Activated T-helper 17 cell treated with anti-CD3 and anti-CD28 coated beads, Interleukin-2, amount 50 U/mL, for 72 hours (primary cell): Measurements from ENCODE around the gene HBG2. TPM values are rescaled to one million over a fixed set of nuclear protein-coding genes. Genes with fewer than 3 reads are reported as not detected.
"Not testable (repeated sequence)": the region's sequence is repeated elsewhere in the genome, so short reads cannot be mapped to it uniquely, and the experiment has no call there.

ENCODE experiments used
- ATAC-seq: fragments of 150-1000 bp; cut with Tn5 transposase; replicated peaks from 2 replicates; pipeline ENCODE4 v1.10.0; 2021; ENCODE audit warnings: mild to moderate bottlenecking, moderate library complexity
- H3K27ac Mint-ChIP-seq: one replicate; pipeline ENCODE4 v1.8.0; 2022; ENCODE audit warnings: mixed read lengths
- H3K27me3 Mint-ChIP-seq: one replicate; pipeline ENCODE4 v1.8.0; 2022; ENCODE audit warnings: mixed read lengths
- H3K36me3 Mint-ChIP-seq: one replicate; pipeline ENCODE4 v1.8.0; 2022; ENCODE audit warnings: low read depth, mild to moderate bottlenecking, mixed read lengths
- H3K4me1 Mint-ChIP-seq: one replicate; pipeline ENCODE4 v1.8.0; 2022; ENCODE audit warnings: mixed read lengths
- H3K4me3 Mint-ChIP-seq: one replicate; pipeline ENCODE4 v1.8.0; 2022; ENCODE audit warnings: mild to moderate bottlenecking, mixed read lengths
- H3K9me3 Mint-ChIP-seq: one replicate; pipeline ENCODE4 v1.8.0; 2022; ENCODE audit warnings: mixed read lengths
- total RNA-seq, 2 donors: library from RNA; stranded (reverse); gene quantifications; one replicate each; pipeline ENCODE4 v1.2.3, GENCODE V29; 2022

Gene HBG2
- total RNA-seq, 2 donors from 2014 or later: not detected

DNA sequence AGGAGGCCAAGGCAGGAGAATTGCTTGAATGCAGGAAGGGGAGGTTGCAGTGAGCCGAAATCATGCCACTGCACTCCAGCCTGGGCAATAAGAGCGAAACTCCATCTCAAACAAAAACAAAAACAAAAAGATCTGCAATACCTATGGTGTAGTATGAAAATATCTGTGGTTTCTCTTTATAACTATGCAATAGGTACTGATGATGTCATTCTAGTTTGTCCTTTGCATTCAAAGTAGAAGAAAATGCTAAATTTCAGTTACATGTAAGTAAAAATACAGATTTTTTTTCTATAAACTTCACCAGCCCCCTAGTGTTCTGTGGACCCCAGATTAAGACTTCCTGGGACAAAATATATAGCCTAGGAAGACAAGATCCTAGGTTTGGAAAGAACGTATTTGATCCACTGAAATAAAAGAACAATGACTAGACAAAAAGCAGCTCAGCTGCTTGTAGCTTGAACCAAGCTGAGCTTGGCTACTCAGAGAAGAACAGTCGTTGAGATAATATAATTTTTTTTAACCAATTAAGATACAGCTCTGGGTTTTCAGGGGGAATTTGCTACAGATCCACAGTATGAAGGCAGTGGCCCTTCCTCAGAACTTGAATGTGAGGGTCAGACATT lies 17.9 kb upstream of the HBG2 start:
- no peak overlapping the region for H3K27ac Mint-ChIP-seq

DNA sequence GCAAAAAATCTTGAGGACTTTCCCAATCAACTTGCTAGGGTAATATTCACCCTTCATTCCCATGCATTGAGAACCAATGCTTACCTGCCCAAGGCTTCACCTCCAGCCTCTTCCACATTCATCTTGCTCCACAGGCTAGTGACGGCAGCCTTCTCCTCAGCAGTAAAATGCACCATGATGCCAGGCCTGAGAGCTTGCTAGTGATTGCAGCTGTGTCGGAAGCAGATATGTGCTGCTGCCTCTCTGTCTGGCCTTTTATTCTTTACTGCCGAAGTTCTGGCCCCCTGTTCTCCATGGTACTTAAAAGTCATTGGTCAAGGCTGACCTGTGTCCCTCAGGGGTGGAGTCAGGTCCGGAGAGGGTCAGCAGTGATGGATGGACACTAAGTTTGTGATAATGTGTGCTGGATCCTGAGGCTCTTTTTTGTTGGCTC lies 15.2 kb upstream of the HBG2 start, which contains the start of gene HBE1:
Gene HBE1 (minus strand): TSS at position 231 of the 433 bp plus-strand sequence. CDS start 55 bp downstream, at position 176.
- H3K36me3 Mint-ChIP-seq: no peaks in the 10 kb centered on the region
- no peak within 1 kb of the TSS for H3K4me3 Mint-ChIP-seq
- no peak for ATAC-seq
- H3K9me3 Mint-ChIP-seq: no peaks in the 10 kb centered on the region
- no peak within 1 kb of the TSS for H3K27ac Mint-ChIP-seq
- peaks cover 3% of the 10 kb centered on the region for H3K27me3 Mint-ChIP-seq
- H3K4me1 Mint-ChIP-seq: no peaks in the 10 kb centered on the region

More for the DNA sequence above, 17.9 kb upstream of the HBG2 start:
- Mint-ChIP-seq H3K4me1 (no peaks in the 10 kb centered on the region), H3K36me3 (no peaks in the 10 kb centered on the region), H3K27me3 (peaks cover 3% of the 10 kb centered on the region), H3K4me3 (no peak overlapping the region), H3K9me3 (no peaks in the 10 kb centered on the region)
- ATAC-seq: no peak

- Mint-ChIP-seq H3K4me1 (no peaks in the 10 kb centered on the region), H3K4me3 (no peak overlapping the region), H3K9me3 (no peaks in the 10 kb centered on the region), H3K36me3 (no peaks in the 10 kb centered on the region), H3K27me3 (peaks cover 3% of the 10 kb centered on the region), H3K27ac (no peak overlapping the region)
- no peak for ATAC-seq
Measured at GRCh38 chr11:5267033-5267563, 12.5 kb upstream of the HBG2 start.

DNA sequence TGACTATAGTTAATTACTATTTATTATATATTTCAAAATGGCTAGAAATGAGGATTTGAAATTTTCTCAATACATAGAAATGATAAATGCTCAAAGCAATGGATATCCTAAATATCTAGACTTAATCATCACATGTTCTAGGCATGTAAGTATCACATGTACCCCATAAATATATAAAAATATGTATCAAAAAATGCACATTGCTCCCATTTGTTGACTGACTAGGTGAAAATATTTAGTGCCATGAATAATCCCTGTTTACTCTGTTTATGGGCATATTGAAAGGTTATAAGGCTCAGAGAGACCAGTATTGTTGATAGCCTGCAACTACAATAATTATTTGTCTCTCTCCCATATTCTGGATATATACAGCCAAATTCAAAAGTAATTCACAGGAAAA lies 12.0 kb upstream of the HBG2 start:
- Mint-ChIP-seq H3K4me3 (no peak overlapping the region), H3K9me3 (no peaks in the 10 kb centered on the region), H3K4me1 (no peaks in the 10 kb centered on the region), H3K27me3 (peaks cover 3% of the 10 kb centered on the region), H3K27ac (no peak overlapping the region), H3K36me3 (no peaks in the 10 kb centered on the region)
- no peak for ATAC-seq

DNA sequence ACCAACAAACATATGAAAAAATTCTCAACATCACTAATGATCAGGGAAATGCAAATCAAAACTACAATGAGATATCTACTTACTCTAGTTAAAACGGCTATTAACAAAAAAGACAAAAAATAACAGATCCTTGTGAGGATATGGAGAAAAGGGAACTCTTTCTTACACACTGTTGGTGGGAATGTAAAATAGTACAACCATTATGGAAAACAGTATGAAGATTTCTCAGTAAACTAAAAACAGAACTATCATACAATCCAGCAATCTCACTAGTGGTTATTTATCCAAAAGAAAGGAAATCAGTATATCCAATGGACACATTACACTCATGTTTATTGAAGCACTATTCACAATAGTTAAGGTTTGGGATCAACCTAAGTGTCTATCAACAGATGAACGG lies 11.3 kb upstream of the HBG2 start:
- no peak for ATAC-seq

GRCh38 chr11:5258543-5259262 lies 4.1 kb upstream of the HBG2 start:
- Mint-ChIP-seq H3K36me3 (no peaks in the 10 kb centered on the region), H3K27ac (no peak overlapping the region), H3K4me3 (no peak overlapping the region), H3K9me3 (no peaks in the 10 kb centered on the region), H3K4me1 (no peaks in the 10 kb centered on the region), H3K27me3 (peaks cover 7% of the 10 kb centered on the region)
- no peak for ATAC-seq

More for the DNA sequence above, 11.3 kb upstream of the HBG2 start:
- Mint-ChIP-seq H3K9me3 (no peaks in the 10 kb centered on the region), H3K36me3 (no peaks in the 10 kb centered on the region), H3K4me3 (no peak overlapping the region), H3K27ac (no peak overlapping the region), H3K27me3 (peaks cover 3% of the 10 kb centered on the region), H3K4me1 (no peaks in the 10 kb centered on the region)

DNA sequence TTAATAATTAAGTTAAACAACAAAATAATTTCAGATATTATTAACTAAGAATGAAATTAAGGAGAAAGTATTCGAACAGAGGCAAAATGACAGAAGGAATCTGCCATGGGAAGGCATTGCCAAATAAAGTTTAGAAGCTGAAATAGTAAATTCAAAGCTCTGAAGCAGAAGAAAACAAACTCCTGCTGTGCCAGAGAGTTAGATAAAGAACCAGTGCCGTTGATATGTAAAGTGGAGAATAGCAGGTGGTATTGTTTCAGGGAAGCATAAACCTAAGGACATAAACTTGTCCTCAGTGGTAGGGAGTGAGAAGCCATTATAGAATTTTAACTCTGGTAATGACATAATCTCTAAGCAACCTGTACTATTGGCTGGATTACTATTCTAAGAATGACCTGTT lies 2.7 kb upstream of the HBG2 start:
- Mint-ChIP-seq H3K27ac (no peak overlapping the region), H3K9me3 (no peaks in the 10 kb centered on the region), H3K4me1 (no peaks in the 10 kb centered on the region), H3K4me3 (no peak overlapping the region), H3K36me3 (no peaks in the 10 kb centered on the region), H3K27me3 (peaks cover 10% of the 10 kb centered on the region)
- ATAC-seq: no peak

DNA sequence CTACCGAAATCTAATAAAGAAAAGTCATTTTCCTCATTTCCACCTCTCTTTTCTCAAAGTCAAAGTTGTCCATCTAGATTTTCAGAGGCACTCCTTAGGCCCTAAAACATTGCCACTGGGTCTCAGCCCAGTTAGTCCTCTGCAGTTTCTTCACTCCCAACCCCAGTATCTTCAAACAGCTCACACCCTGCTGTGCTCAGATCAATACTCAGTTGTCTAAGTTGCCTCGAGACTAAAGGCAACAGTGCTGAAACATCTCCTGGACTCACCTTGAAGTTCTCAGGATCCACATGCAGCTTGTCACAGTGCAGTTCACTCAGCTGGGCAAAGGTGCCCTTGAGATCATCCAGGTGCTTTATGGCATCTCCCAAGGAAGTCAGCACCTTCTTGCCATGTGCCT lies 558 bp downstream of the HBG2 start:
- not testable (repeated sequence) for H3K9me3 Mint-ChIP-seq

DNA sequence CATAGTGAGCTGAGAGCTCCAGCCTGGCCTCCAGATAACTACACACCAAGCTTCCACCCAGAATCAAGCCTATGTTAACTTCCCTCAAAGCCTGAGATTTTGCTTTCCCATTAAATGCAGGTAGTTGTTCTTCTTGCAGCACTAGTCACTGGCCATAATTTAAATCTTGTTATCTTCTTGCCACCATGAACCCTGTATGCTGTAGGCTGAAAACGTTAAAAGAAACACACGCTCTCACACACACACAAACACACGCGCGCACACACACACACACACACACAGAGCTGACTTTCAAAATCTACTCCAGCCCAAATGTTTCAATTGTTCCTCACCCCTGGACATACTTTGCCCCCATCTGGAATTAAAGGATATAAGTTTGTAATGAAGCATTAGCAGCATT lies 1.1 kb downstream of the HBG2 start:
- H3K9me3 Mint-ChIP-seq, H3K4me3 Mint-ChIP-seq, H3K27ac Mint-ChIP-seq, ATAC-seq, H3K4me1 Mint-ChIP-seq, H3K36me3 Mint-ChIP-seq: not testable (repeated sequence)
- H3K27me3 Mint-ChIP-seq: peaks cover 16% of the 10 kb centered on the region

More for the DNA sequence above, 558 bp downstream of the HBG2 start:
- not testable (repeated sequence) for H3K27ac Mint-ChIP-seq, H3K4me3 Mint-ChIP-seq, H3K4me1 Mint-ChIP-seq, H3K36me3 Mint-ChIP-seq, ATAC-seq
- H3K27me3 Mint-ChIP-seq: peaks cover 16% of the 10 kb centered on the region

DNA sequence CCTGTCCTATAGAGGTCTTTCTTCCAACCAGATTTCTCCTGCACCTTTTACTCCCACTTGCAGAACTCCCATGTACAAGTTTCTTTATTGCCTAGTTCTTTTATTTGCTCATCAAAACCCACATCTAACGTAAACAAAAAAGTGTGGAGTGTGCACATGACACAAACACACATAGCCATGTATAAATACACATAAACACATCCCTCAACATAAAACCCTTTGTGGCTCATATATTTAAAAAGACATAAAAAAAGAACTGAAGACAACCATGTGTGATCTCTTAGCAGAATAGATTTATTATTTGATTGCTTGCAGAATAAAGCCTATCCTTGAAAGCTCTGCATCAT lies 1.7 kb downstream of the HBG2 start:
- Mint-ChIP-seq H3K4me1 (no peaks in the 10 kb centered on the region), H3K9me3 (no peaks in the 10 kb centered on the region), H3K36me3 (no peaks in the 10 kb centered on the region), H3K27ac (no peak overlapping the region), H3K4me3 (no peak overlapping the region), H3K27me3 (peaks cover 16% of the 10 kb centered on the region)
- ATAC-seq: no peak

GRCh38 chr11:5252192-5252918 lies 2.2 kb downstream of the HBG2 start:
- peaks cover 13% of the 10 kb centered on the region for H3K27me3 Mint-ChIP-seq
- H3K36me3 Mint-ChIP-seq: no peaks in the 10 kb centered on the region
- no peak for ATAC-seq
- no peaks in the 10 kb centered on the region for H3K9me3 Mint-ChIP-seq
- H3K4me3 Mint-ChIP-seq: no peak overlapping the region
- H3K27ac Mint-ChIP-seq: no peak overlapping the region
- H3K4me1 Mint-ChIP-seq: no peaks in the 10 kb centered on the region

GRCh38 chr11:5251746-5252145 lies 2.8 kb downstream of the HBG2 start:
- no peaks in the 10 kb centered on the region for H3K9me3 Mint-ChIP-seq
- ATAC-seq: no peak
- H3K4me3 Mint-ChIP-seq: no peak overlapping the region
- H3K36me3 Mint-ChIP-seq: no peaks in the 10 kb centered on the region
- no peak overlapping the region for H3K27ac Mint-ChIP-seq
- peaks cover 13% of the 10 kb centered on the region for H3K27me3 Mint-ChIP-seq
- no peaks in the 10 kb centered on the region for H3K4me1 Mint-ChIP-seq

- H3K27me3 Mint-ChIP-seq: peaks cover 10% of the 10 kb centered on the region
- H3K36me3 Mint-ChIP-seq: no peaks in the 10 kb centered on the region
- no peaks in the 10 kb centered on the region for H3K4me1 Mint-ChIP-seq
- no peak overlapping the region for H3K27ac Mint-ChIP-seq
- ATAC-seq: no peak
- H3K4me3 Mint-ChIP-seq: no peak overlapping the region
- H3K9me3 Mint-ChIP-seq: no peaks in the 10 kb centered on the region
Measured at GRCh38 chr11:5250543-5251204, 3.9 kb downstream of the HBG2 start.

GRCh38 chr11:5249807-5250396 lies 4.7 kb downstream of the HBG2 start, which contains the start of gene HBG1:
Gene HBG1 (minus strand): TSS chr11:5249857. CDS start chr11:5249804, 53 bp downstream.
- peaks cover 15% of the 10 kb centered on the region for H3K27me3 Mint-ChIP-seq
- not testable (repeated sequence) for H3K9me3 Mint-ChIP-seq, H3K27ac Mint-ChIP-seq, H3K4me1 Mint-ChIP-seq, H3K36me3 Mint-ChIP-seq, H3K4me3 Mint-ChIP-seq, ATAC-seq
